HG03571 (cell line): ENCODE measurements around the gene ENKD1.

ENCODE experiments used
- ATAC-seq: cut with Tn5 transposase; IDR thresholded peaks from one replicate; pipeline ENCODE4 v1.9.1; 2021; ENCODE audit not compliant: unreplicated experiment

Gene ENKD1

GRCh38 chr16:67664258-67664657, 2.3 kb downstream of the ENKD1 start:
- ATAC-seq = no peak

GRCh38 chr16:67663877-67664222, 2.7 kb downstream of the ENKD1 start:
- ATAC-seq = no peak

GRCh38 chr16:67663151-67663876, 3.2 kb downstream of the ENKD1 start:
- no peak for ATAC-seq

- ATAC-seq = no peak
These were observed 3.9 kb downstream of the ENKD1 start for GRCh38 chr16:67662653-67663010.

- ATAC-seq = no peak
These were observed 4.5 kb downstream of the ENKD1 start for GRCh38 chr16:67661886-67662652.

GRCh38 chr16:67661101-67661761, 5.3 kb downstream of the ENKD1 start:
- no peak for ATAC-seq

GRCh38 chr16:67660564-67661028, 6.0 kb downstream of the ENKD1 start, which contains the start of gene PARD6A:
PARD6A (plus strand) TSS chr16:67660960; CDS start chr16:67661039, 79 bp downstream.
- peak; percentile 72 for ATAC-seq

GRCh38 chr16:67659675-67660563, 6.6 kb downstream of the ENKD1 start, which contains the start of gene ACD:
ACD (minus strand) TSS chr16:67660260; CDS start chr16:67660220, 40 bp downstream.
- ATAC-seq = peak; percentile 46

- no peak for ATAC-seq
These were observed 7.5 kb downstream of the ENKD1 start for GRCh38 chr16:67658849-67659674.

- ATAC-seq = no peak
These were observed 8.6 kb downstream of the ENKD1 start for GRCh38 chr16:67657751-67658518.

- no peak for ATAC-seq
These were observed 9.4 kb downstream of the ENKD1 start for GRCh38 chr16:67657017-67657608.

- ATAC-seq = no peak
These were observed 10.1 kb downstream of the ENKD1 start for GRCh38 chr16:67656344-67657016.

GRCh38 chr16:67655363-67655762, 11.2 kb downstream of the ENKD1 start:
- ATAC-seq = no peak

- ATAC-seq = no peak
These were observed 12.1 kb downstream of the ENKD1 start for GRCh38 chr16:67654403-67654911.

GRCh38 chr16:67653789-67654402, 12.7 kb downstream of the ENKD1 start:
- ATAC-seq = no peak

- ATAC-seq = no peak
These were observed 13.3 kb downstream of the ENKD1 start for GRCh38 chr16:67653128-67653788.

- ATAC-seq = no peak
These were observed 13.9 kb downstream of the ENKD1 start for GRCh38 chr16:67652578-67653127.
